ENCODE data around the gene CCDC127.
"Not testable (repeated sequence)": the region's sequence is repeated elsewhere in the genome, so short reads cannot be mapped to it uniquely, and the experiment has no call there.

The CCDC127 gene

DNA sequence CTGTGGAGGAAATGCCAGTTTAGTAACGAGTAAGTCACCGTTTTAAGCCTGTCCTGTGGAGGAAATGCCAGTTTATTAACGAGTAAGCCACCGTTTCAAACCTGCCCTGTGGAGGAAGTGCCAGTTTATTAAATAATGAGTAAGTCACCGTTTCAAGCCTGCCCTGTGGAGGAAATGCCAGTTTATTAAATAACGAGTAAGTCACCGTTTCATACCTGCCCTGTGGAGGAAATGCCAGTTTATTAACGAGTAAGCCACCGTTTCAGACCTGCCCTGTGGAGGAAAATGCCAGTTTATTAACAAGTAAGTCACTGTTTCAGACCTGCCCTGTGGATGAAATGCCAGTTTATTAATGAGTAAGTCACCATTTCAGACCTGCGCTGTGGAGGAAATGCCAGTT is 34.6 kb upstream of the CCDC127 start:
- H3K9me3 ChIP-seq (ENCODE audit: control insufficient read depth, low read length) = no peaks in the 10 kb centered on the region
- H3K27ac ChIP-seq (ENCODE audit: insufficient read depth, low read depth, low read length, poor library complexity, severe bottlenecking) = no peak overlapping the region
- H3K27me3 ChIP-seq (ENCODE audit: control insufficient read depth, insufficient read depth, low read length, poor library complexity, severe bottlenecking) = no peaks in the 10 kb centered on the region
- H3K36me3 ChIP-seq (ENCODE audit: control insufficient read depth, insufficient read depth, low read length) = peaks cover 21% of the 10 kb centered on the region
- H3K4me3 ChIP-seq (ENCODE audit: insufficient read depth, low read depth, low read length) = no peak overlapping the region
- WGBS, 2 experiments = 94% methylated on average over 10 of the region's 10 CpGs
- no peaks in the 10 kb centered on the region for H3K4me1 ChIP-seq (ENCODE audit: control insufficient read depth, insufficient read depth, low read length)

DNA sequence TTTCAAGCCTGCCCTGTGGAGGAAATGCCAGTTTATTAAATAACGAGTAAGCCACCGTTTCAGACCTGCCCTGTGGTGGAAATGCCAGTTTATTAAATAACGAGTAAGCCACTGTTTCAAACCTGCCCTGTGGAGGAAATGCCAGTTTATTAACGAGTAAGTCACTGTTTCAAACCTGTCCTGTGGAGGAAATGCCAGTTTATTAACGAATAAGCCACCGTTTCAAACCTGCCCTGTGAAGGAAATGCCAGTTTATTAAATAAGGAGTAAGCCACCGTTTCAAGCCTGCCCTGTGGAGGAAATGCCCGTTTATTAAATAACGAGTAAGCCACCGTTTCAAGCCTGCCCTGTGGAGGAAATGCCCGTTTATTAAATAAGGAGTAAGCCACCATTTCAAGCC is 34.0 kb upstream of the CCDC127 start:
- H3K4me3 ChIP-seq (ENCODE audit: insufficient read depth, low read depth, low read length); H3K27ac ChIP-seq (ENCODE audit: insufficient read depth, low read depth, low read length, poor library complexity, severe bottlenecking); H3K27me3 ChIP-seq (ENCODE audit: control insufficient read depth, insufficient read depth, low read length, poor library complexity, severe bottlenecking); H3K4me1 ChIP-seq (ENCODE audit: control insufficient read depth, insufficient read depth, low read length); H3K9me3 ChIP-seq (ENCODE audit: control insufficient read depth, low read length): not testable (repeated sequence)
- 95 to 97% methylated on average over 11 of the region's 11 CpGs for WGBS, 2 experiments
- H3K36me3 ChIP-seq (ENCODE audit: control insufficient read depth, insufficient read depth, low read length) = peaks cover 24% of the 10 kb centered on the region

DNA sequence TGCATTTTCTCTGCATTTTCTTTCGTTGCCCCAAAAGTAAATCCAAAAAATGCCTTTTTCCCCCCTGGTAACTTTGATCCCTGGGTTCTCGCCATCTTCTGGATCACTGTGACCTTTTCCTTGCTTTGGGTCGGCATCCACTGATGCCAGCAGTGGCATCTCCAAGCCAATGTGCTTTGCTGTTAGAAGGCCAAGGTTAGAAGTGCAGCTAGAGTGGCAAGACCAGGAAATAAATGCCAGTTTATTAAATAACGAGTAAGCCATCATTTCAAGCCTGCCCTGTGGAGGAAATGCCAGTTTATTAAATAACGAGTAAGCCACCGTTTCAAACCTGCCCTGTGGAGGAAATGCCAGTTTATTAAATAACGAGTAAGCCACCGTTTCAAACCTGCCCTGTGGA is 33.6 kb upstream of the CCDC127 start:
- H3K4me1 ChIP-seq (ENCODE audit: control insufficient read depth, insufficient read depth, low read length); H3K9me3 ChIP-seq (ENCODE audit: control insufficient read depth, low read length); H3K27ac ChIP-seq (ENCODE audit: insufficient read depth, low read depth, low read length, poor library complexity, severe bottlenecking); H3K27me3 ChIP-seq (ENCODE audit: control insufficient read depth, insufficient read depth, low read length, poor library complexity, severe bottlenecking); H3K4me3 ChIP-seq (ENCODE audit: insufficient read depth, low read depth, low read length): not testable (repeated sequence)
- H3K36me3 ChIP-seq (ENCODE audit: control insufficient read depth, insufficient read depth, low read length) = peaks cover 24% of the 10 kb centered on the region
- WGBS, 2 experiments = 87 to 89% methylated on average over 8 of the region's 8 CpGs

DNA sequence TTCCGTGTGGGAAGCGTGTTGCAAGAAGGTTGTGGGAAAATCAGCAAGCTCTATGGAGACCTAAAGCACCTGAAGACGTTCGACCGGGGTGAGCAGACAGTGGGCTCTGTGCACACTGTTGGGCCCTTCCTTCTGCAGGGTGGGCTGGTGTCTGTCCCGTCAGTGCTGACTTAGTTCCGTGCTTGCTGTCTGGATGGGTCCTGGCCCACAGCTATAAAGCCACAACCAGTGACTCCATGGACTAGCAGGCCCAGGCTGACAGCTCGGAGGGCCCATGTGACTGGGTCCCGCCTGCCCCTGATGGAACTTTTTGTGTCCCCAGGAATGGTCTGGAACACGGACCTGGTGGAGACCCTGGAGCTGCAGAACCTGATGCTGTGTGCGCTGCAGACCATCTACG is 33.1 kb upstream of the CCDC127 start:
- not testable (repeated sequence) for H3K27me3 ChIP-seq (ENCODE audit: control insufficient read depth, insufficient read depth, low read length, poor library complexity, severe bottlenecking); H3K27ac ChIP-seq (ENCODE audit: insufficient read depth, low read depth, low read length, poor library complexity, severe bottlenecking); H3K4me1 ChIP-seq (ENCODE audit: control insufficient read depth, insufficient read depth, low read length); H3K4me3 ChIP-seq (ENCODE audit: insufficient read depth, low read depth, low read length); H3K9me3 ChIP-seq (ENCODE audit: control insufficient read depth, low read length)
- WGBS, 2 experiments = 92 to 96% methylated on average over 7 to 8 of the region's 12 CpGs
- peaks cover 24% of the 10 kb centered on the region for H3K36me3 ChIP-seq (ENCODE audit: control insufficient read depth, insufficient read depth, low read length)

DNA sequence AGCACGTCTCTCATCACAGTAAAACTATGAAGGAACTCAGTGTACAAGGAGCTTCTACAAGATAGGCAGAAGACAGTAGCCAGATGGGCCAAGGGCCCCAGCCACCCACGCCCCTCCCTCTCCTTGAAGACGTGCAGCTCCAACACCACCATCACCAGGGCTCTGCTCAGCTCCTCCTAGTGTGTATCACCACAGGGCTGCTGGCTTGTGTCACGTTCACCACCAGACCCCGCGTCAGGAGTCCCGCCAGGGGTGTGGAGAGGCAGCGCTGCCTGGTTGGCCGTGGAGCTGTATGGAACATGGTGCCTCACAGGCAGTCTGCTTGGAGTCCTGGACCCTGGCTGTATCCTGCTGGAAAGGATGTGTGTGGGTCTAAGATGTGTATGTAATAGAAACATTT is 32.4 kb upstream of the CCDC127 start:
- H3K36me3 ChIP-seq (ENCODE audit: control insufficient read depth, insufficient read depth, low read length) = peaks cover 24% of the 10 kb centered on the region
- H3K27ac ChIP-seq (ENCODE audit: insufficient read depth, low read depth, low read length, poor library complexity, severe bottlenecking); H3K4me1 ChIP-seq (ENCODE audit: control insufficient read depth, insufficient read depth, low read length); H3K9me3 ChIP-seq (ENCODE audit: control insufficient read depth, low read length); H3K4me3 ChIP-seq (ENCODE audit: insufficient read depth, low read depth, low read length); H3K27me3 ChIP-seq (ENCODE audit: control insufficient read depth, insufficient read depth, low read length, poor library complexity, severe bottlenecking): not testable (repeated sequence)
- 97 to 100% methylated on average over 3 of the region's 9 CpGs for WGBS, 2 experiments

DNA sequence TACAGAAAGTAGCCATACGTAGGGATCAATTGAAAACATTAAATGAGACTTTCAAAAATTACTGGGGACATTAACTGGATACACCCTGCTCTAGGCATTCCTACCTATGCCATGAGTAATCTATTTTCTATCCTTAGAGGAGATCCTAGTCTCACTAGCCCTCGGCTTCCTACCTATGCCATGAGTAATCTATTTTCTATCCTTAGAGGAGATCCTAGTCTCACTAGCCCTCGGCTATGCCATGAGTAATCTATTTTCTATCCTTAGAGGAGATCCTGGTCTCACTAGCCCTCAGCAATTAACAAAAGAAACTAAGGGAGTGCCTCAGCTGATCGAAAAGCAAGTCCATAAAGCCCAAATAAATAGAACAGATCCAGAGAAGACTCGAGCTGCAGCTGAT is 27.8 kb upstream of the CCDC127 start:
- peaks cover 31% of the 10 kb centered on the region for H3K36me3 ChIP-seq (ENCODE audit: control insufficient read depth, insufficient read depth, low read length)
- not testable (repeated sequence) for H3K27me3 ChIP-seq (ENCODE audit: control insufficient read depth, insufficient read depth, low read length, poor library complexity, severe bottlenecking); H3K27ac ChIP-seq (ENCODE audit: insufficient read depth, low read depth, low read length, poor library complexity, severe bottlenecking); H3K9me3 ChIP-seq (ENCODE audit: control insufficient read depth, low read length); H3K4me1 ChIP-seq (ENCODE audit: control insufficient read depth, insufficient read depth, low read length); H3K4me3 ChIP-seq (ENCODE audit: insufficient read depth, low read depth, low read length)
- 84 to 86% methylated on average over 5 of the region's 5 CpGs for WGBS, 2 experiments

DNA sequence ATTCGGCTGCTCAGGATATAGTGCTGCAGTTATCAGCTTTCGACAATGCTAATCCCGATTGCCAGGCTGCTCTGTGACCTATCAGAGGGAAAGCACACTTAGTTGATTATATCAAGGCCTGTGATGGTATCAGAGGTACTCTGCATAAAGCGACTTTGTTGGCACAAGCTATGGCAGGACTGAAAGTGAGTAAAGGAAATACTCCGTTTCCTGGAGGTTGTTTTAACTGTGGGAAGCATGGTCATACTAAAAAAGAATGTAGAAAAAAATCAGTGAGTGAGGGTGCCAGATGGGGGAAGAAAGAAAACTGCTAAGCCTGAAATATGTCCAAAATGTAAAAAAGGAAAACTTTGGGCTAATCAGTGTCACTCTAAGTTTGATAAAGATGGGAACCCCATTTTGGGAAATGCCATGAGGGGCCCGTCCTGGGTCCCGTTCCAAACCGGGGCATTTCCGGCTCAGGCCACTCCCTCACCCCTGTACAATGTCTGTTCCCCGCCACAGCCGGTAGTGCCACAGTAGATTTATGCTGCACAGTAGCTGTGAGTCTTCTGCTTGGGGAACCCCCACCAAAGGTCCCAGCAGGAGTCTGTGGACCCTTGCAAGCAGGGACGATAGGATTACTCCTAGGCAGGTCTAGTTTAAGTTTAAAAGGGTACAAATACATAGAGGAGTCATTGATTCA is 25.9 kb upstream of the CCDC127 start:
- not testable (repeated sequence) for H3K4me1 ChIP-seq (ENCODE audit: control insufficient read depth, insufficient read depth, low read length); H3K27ac ChIP-seq (ENCODE audit: insufficient read depth, low read depth, low read length, poor library complexity, severe bottlenecking); H3K27me3 ChIP-seq (ENCODE audit: control insufficient read depth, insufficient read depth, low read length, poor library complexity, severe bottlenecking); H3K9me3 ChIP-seq (ENCODE audit: control insufficient read depth, low read length); H3K4me3 ChIP-seq (ENCODE audit: insufficient read depth, low read depth, low read length)
- H3K36me3 ChIP-seq (ENCODE audit: control insufficient read depth, insufficient read depth, low read length) = peaks cover 34% of the 10 kb centered on the region
- 92% methylated on average over 12 of the region's 12 CpGs for WGBS, 2 experiments

DNA sequence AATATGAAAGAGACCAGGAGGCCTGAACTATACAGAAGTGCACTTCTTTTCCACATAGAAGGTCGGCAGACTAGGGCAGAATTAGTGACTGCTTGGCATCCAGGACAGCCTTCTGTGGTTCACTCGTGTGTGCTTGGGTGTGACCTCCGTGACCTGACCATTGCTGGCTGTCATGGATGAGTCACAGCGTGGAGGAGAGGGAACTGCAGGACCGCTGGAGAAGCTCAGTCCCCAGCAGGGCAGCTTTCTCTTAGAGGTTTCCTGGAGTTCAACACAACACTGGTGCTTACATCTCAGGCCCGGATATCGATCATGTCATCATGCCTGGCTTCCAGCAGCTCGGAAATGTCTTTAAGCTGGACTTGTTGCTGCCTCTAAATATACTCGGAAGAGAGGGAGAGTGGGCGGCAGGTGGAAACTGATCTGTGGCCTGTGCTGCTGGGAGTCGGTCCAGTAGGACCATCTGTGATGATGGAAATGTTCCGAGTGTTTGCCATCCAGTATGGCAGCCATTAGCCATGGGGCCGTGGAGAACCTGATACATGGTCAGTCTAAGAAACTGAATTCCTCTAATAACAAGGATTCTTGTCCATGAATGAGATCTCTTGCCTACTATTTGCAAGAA is 23.2 kb upstream of the CCDC127 start:
- peaks cover 19% of the 10 kb centered on the region for H3K36me3 ChIP-seq (ENCODE audit: control insufficient read depth, insufficient read depth, low read length)
- not testable (repeated sequence) for H3K9me3 ChIP-seq (ENCODE audit: control insufficient read depth, low read length); H3K4me3 ChIP-seq (ENCODE audit: insufficient read depth, low read depth, low read length); H3K27me3 ChIP-seq (ENCODE audit: control insufficient read depth, insufficient read depth, low read length, poor library complexity, severe bottlenecking); H3K4me1 ChIP-seq (ENCODE audit: control insufficient read depth, insufficient read depth, low read length); H3K27ac ChIP-seq (ENCODE audit: insufficient read depth, low read depth, low read length, poor library complexity, severe bottlenecking)
- 88 to 91% methylated on average over 13 of the region's 13 CpGs for WGBS, 2 experiments

DNA sequence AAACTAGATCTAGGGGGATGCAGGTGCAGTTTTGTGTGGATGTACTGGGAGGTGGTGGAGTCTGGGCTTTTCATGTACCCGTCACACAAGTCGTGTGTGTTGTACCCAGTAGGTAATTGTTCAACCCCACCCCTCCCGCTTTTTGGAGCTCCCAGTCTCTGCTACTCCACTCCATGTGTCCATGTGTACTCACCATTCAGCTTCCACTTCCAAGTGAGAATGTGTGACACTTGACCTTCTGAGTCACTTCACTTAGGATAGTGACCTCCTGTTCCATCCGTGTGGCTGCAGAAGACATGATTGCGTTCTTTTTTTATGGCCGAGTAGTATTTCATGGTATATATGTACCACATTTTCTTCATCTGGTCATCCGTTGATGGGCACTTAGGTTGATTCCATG is 22.6 kb upstream of the CCDC127 start:
- H3K36me3 ChIP-seq (ENCODE audit: control insufficient read depth, insufficient read depth, low read length) = peaks cover 19% of the 10 kb centered on the region
- not testable (repeated sequence) for H3K27ac ChIP-seq (ENCODE audit: insufficient read depth, low read depth, low read length, poor library complexity, severe bottlenecking); H3K9me3 ChIP-seq (ENCODE audit: control insufficient read depth, low read length); H3K4me1 ChIP-seq (ENCODE audit: control insufficient read depth, insufficient read depth, low read length); H3K4me3 ChIP-seq (ENCODE audit: insufficient read depth, low read depth, low read length); H3K27me3 ChIP-seq (ENCODE audit: control insufficient read depth, insufficient read depth, low read length, poor library complexity, severe bottlenecking)
- 94 to 98% methylated on average over 7 of the region's 7 CpGs for WGBS, 2 experiments

DNA sequence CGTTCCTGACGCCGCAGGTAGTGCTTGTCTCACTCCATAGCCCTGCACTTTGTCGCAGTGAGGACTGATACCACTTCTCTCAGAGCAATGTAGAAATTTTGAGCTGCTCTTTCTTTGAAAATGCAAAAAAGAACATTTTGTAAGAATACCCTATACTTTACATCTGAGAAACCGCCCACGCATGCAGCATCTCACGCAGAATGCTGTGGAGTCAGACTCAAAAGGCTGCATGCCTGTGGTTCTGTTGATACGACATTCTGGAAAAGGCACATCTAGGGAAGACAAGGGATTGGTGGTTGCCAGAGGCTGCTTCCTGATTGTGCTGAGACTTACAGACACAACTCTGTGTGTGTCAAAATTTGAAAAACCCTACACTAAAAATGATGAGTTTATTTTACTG is 20.0 kb upstream of the CCDC127 start:
- peaks cover 25% of the 10 kb centered on the region for H3K36me3 ChIP-seq (ENCODE audit: control insufficient read depth, insufficient read depth, low read length)
- WGBS, 2 experiments = 95 to 99% methylated on average over 8 of the region's 8 CpGs

DNA sequence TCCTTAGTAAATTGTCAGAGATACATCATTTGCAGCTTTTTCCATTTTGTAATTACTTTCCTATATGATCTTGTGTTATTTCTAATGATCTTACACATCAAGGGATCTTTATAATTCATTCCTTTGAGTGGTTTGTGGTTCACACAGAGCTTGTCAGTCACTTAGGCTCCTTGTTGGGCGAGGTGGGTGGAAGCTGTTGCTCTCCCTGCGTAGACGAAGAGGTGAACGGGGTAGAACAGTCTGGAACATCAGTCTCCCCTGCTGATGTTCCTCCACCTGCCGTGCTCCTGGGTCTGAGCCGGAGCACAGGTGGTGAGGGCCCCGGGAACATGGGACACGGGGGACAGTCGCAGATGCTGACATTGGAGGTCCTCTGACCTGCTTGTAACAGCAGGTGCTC is 17.6 kb upstream of the CCDC127 start:
- peaks cover 12% of the 10 kb centered on the region for H3K36me3 ChIP-seq (ENCODE audit: control insufficient read depth, insufficient read depth, low read length)
- 96 to 98% methylated on average over 4 of the region's 9 CpGs for WGBS, 2 experiments

More for the DNA sequence above, 20.0 kb upstream of the CCDC127 start:
- not testable (repeated sequence) for H3K27ac ChIP-seq (ENCODE audit: insufficient read depth, low read depth, low read length, poor library complexity, severe bottlenecking); H3K4me1 ChIP-seq (ENCODE audit: control insufficient read depth, insufficient read depth, low read length); H3K27me3 ChIP-seq (ENCODE audit: control insufficient read depth, insufficient read depth, low read length, poor library complexity, severe bottlenecking); H3K9me3 ChIP-seq (ENCODE audit: control insufficient read depth, low read length); H3K4me3 ChIP-seq (ENCODE audit: insufficient read depth, low read depth, low read length)

More for the DNA sequence above, 17.6 kb upstream of the CCDC127 start:
- H3K27ac ChIP-seq (ENCODE audit: insufficient read depth, low read depth, low read length, poor library complexity, severe bottlenecking); H3K4me3 ChIP-seq (ENCODE audit: insufficient read depth, low read depth, low read length); H3K9me3 ChIP-seq (ENCODE audit: control insufficient read depth, low read length); H3K27me3 ChIP-seq (ENCODE audit: control insufficient read depth, insufficient read depth, low read length, poor library complexity, severe bottlenecking); H3K4me1 ChIP-seq (ENCODE audit: control insufficient read depth, insufficient read depth, low read length): not testable (repeated sequence)
